GM19023 (cell line): Measurements from ENCODE around the gene SPNS3.

Source experiments
- ATAC-seq: cut with Tn5 transposase; IDR thresholded peaks from one replicate; pipeline ENCODE4 v1.9.1; 2021; ENCODE audit warnings: mild to moderate bottlenecking, moderate library complexity; ENCODE audit not compliant: unreplicated experiment

Gene SPNS3

GRCh38 chr17:4507361-4508111 lies 73.8 kb downstream of the SPNS3 start:
- ATAC-seq: no peak

- ATAC-seq: no peak
Observed at GRCh38 chr17:4508207-4508606, 74.5 kb downstream of the SPNS3 start.

GRCh38 chr17:4509401-4509800 lies 75.7 kb downstream of the SPNS3 start:
- no peak for ATAC-seq

- ATAC-seq: no peak
Observed at GRCh38 chr17:4509923-4510617, 76.3 kb downstream of the SPNS3 start.

- ATAC-seq: no peak
Observed at GRCh38 chr17:4510618-4510941, 76.8 kb downstream of the SPNS3 start.

- no peak for ATAC-seq
Observed at GRCh38 chr17:4511199-4511932, 77.6 kb downstream of the SPNS3 start.

GRCh38 chr17:4512156-4513112 lies 78.7 kb downstream of the SPNS3 start:
- ATAC-seq: no peak

GRCh38 chr17:4513113-4514032 lies 79.6 kb downstream of the SPNS3 start:
- no peak for ATAC-seq

GRCh38 chr17:4514206-4514605 lies 80.5 kb downstream of the SPNS3 start:
- ATAC-seq: no peak

- ATAC-seq: no peak
Observed at GRCh38 chr17:4514779-4515178, 81.0 kb downstream of the SPNS3 start.

- no peak for ATAC-seq
Observed at GRCh38 chr17:4515501-4515900, 81.8 kb downstream of the SPNS3 start.

- ATAC-seq: no peak
Observed at GRCh38 chr17:4516735-4517134, 83.0 kb downstream of the SPNS3 start.

- ATAC-seq: no peak
Observed at GRCh38 chr17:4518901-4519300, 85.2 kb downstream of the SPNS3 start.

- ATAC-seq: no peak
Observed at GRCh38 chr17:4519361-4519788, 85.6 kb downstream of the SPNS3 start.

- ATAC-seq: no peak
Observed at GRCh38 chr17:4520060-4520893, 86.5 kb downstream of the SPNS3 start.

- ATAC-seq: no peak
Observed at GRCh38 chr17:4520894-4521600, 87.3 kb downstream of the SPNS3 start.

GRCh38 chr17:4522661-4523060 lies 88.9 kb downstream of the SPNS3 start:
- no peak for ATAC-seq

- ATAC-seq: no peak
Observed at GRCh38 chr17:4523946-4524345, 90.2 kb downstream of the SPNS3 start.
